Activated CD8-positive, alpha-beta memory T cell treated with anti-CD3 and anti-CD28 coated beads, Interleukin-2, amount 10 ng/mL, durations not matched to agents 7 days and 5 days (primary cell): ENCODE data around the gene CLEC14A. TPM values are rescaled to one million over a fixed set of nuclear protein-coding genes. Genes with fewer than 3 reads are reported as not detected.
A peak's percentile ranks its signal among the peaks of the same experiment; 100 is the strongest.

Experiments
- ATAC-seq: fragments of 150-1000 bp; cut with Tn5 transposase; one replicate; pipeline ENCODE4 v1.10.0; 2021; ENCODE audit warnings: moderate library complexity
- CTCF ChIA-PET: fragments of 350-600 bp; sonication (Branson Sonifier 250); formaldehyde crosslinking; loops from one replicate; lab custom pipeline; 2021; ENCODE audit warnings: antibody characterized with exemption; lab: Charles Lee
- DNase-seq: peaks from one replicate; pipeline ENCODE4 v3.0.0-alpha.2; 2020
- H3K27ac Mint-ChIP-seq: one replicate; pipeline ENCODE4 v1.8.0; 2021; ENCODE audit warnings: mild to moderate bottlenecking, mixed read lengths
- H3K27me3 Mint-ChIP-seq: one replicate; pipeline ENCODE4 v1.8.0; 2021; ENCODE audit warnings: mixed read lengths
- H3K36me3 Mint-ChIP-seq: one replicate; pipeline ENCODE4 v1.8.0; 2021; ENCODE audit warnings: mild to moderate bottlenecking, mixed read lengths
- H3K4me1 Mint-ChIP-seq: one replicate; pipeline ENCODE4 v1.8.0; 2021; ENCODE audit warnings: mixed read lengths
- H3K4me3 Mint-ChIP-seq: one replicate; pipeline ENCODE4 v1.8.0; 2021; ENCODE audit warnings: mild to moderate bottlenecking, moderate library complexity, mixed read lengths
- H3K9me3 Mint-ChIP-seq: one replicate; pipeline ENCODE4 v1.8.0; 2022; ENCODE audit warnings: low read depth, mixed read lengths
- total RNA-seq, 2 experiments: library from RNA; stranded (reverse); gene quantifications; one replicate each; pipeline ENCODE4 v1.2.3, GENCODE V29; 2021

CLEC14A gene, protein sequence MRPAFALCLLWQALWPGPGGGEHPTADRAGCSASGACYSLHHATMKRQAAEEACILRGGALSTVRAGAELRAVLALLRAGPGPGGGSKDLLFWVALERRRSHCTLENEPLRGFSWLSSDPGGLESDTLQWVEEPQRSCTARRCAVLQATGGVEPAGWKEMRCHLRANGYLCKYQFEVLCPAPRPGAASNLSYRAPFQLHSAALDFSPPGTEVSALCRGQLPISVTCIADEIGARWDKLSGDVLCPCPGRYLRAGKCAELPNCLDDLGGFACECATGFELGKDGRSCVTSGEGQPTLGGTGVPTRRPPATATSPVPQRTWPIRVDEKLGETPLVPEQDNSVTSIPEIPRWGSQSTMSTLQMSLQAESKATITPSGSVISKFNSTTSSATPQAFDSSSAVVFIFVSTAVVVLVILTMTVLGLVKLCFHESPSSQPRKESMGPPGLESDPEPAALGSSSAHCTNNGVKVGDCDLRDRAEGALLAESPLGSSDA
- total RNA-seq, result not detected

DNA sequence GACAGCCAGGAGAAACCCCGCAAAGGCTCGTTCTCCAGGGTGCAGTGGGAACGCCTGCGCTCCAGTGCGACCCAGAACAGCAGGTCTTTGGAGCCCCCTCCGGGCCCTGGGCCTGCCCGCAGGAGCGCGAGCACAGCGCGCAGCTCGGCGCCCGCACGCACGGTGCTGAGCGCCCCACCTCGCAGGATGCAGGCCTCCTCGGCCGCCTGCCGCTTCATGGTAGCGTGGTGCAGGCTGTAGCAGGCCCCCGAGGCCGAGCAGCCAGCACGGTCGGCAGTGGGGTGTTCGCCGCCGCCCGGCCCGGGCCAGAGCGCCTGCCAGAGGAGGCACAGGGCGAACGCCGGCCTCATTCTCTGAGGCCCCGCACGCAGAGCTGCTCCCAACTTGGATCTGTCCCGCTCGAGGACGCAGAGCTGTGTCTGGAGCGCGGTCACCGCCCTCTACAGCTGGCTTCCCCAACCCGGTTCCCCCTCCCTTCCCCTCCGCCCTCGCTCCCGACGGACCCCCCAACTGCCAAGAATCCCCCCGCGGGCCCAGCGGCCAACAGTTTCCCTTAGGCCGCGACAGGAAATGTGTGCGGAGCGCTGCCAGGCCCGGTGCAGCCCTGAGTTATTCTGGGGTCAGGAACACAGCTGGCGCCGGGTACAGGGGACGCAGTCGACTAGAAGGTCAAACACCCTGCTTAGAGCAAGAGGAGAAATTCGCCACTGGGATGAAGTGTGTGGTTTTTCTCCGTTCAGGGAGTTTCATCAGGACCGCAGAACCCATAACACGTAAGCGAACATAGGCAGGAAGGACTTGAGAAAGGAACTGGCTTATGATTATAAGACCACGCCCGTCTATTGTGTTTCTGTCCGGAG, at the start of gene CLEC14A:
CLEC14A (minus strand) TSS at position 421 of the 860 bp plus-strand sequence; CDS start at position 350, 71 bp downstream.
- Mint-ChIP-seq H3K4me3 (no peak within 1 kb of the TSS), H3K4me1 (peaks cover 4% of the 10 kb centered on the region), H3K27ac (no peak within 1 kb of the TSS), H3K27me3 (peaks cover 43% of the 10 kb centered on the region), H3K36me3 (peaks cover 2% of the 10 kb centered on the region), H3K9me3 (peaks cover 2% of the 10 kb centered on the region)
- ATAC-seq (peak; percentile 82), DNase-seq (no peak)
- CTCF ChIA-PET, result no interaction called here

DNA sequence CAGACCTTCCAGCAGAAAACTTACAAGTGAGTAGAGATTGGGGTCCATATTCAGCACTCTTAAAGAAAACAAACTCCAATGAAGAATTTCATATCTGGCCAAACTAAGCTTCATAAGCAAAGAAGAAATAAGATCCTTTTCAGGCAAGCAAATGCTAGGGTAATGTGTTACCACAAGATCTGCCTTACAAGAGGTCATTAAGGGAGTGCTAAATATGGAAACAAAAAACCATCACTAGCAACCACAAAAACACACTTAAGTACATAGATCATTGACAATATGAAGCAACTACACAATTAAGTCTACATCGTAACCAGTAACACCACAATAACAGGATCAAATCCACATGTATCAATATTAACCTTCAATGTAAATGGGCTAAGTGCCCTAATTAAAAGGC, 47.1 kb upstream of the CLEC14A start:
- no peak for ATAC-seq
- Mint-ChIP-seq H3K36me3 (no peaks in the 10 kb centered on the region), H3K27ac (no peak overlapping the region), H3K4me3 (no peak overlapping the region), H3K4me1 (no peaks in the 10 kb centered on the region), H3K9me3 (no peaks in the 10 kb centered on the region), H3K27me3 (no peaks in the 10 kb centered on the region)
- CTCF ChIA-PET, result no interaction called here
- DNase-seq, result no peak

DNA sequence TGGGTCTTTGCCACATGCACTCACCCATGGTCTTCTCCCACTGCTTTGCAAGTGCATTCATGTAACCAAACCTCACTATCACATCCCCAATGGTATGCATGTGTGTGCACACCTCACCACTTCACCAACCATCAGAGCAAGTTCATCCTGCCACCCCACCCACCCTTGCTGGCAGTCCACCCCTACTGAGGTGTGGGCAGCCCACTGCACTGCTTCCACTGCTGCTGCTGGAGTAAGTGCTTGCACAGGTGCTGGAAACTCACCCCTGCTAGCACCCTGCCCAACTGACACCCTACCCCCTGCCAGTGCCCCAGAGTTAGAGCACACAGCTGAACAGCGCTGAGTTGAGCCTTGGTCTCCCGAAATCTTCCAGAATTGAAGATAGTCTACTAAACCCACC, 46.1 kb upstream of the CLEC14A start:
- ATAC-seq (no peak), DNase-seq (no peak)
- CTCF ChIA-PET, result no interaction called here
- Mint-ChIP-seq H3K9me3 (no peaks in the 10 kb centered on the region), H3K4me3 (no peak overlapping the region), H3K27ac (no peak overlapping the region), H3K27me3 (no peaks in the 10 kb centered on the region), H3K4me1 (no peaks in the 10 kb centered on the region), H3K36me3 (no peaks in the 10 kb centered on the region)

DNA sequence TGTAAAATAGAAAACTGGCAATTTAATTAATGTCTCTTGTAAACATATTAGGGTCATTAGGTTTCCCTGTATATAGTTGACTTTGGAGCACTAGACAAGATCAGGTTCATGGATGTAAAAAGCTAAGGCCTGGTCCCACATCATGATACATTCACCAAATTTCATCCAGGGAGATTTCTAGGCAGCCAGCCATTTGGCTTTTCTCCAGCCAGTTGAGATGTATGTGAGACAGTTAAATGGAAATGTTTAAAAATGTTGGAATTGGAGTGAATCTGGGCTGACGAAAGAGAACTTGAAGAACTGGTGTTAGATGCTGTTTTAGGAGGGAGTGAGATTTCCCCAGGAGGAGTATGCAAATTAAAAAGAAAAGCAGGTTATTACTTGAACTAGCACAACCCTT, 41.8 kb upstream of the CLEC14A start:
- no peaks in the 10 kb centered on the region for H3K27me3 Mint-ChIP-seq

DNA sequence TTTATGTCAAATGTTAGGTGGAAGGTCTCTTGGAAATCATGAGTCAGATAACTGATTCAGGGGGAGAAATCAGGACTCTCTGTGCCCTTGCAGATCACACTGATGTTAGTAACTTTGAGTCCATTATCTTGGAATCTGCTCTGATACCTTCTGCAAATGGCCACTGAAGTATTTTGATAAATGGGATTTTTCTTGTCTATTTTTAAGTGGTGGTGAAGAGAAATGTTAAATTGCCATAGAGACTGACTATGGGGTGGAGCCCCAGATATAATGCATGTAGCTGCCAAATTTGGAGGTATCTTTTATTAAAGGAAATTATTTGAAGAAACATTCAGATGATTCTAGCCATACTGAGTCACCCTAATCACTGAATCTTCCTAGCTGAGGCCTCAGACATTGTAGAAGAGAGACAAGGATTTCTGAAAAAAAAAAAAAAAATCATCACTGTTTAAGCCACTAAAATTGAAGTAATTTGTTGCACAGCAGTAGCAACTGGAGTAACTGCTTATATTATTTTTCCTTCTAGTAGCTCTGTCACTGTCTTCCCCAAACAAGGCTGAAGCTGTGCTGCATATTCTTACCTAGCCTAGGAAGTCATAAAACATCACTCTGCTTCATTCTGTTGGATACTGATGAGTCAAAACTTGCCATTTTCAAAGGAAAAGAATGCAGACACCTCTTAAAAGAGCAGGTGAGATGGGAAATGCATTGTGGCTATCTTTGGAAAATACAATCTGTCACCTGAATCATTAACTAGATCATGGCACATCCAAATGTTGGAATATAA, 36.0 kb upstream of the CLEC14A start:
- DNase-seq (no peak), ATAC-seq (no peak)
- Mint-ChIP-seq H3K4me3 (no peak overlapping the region), H3K9me3 (no peaks in the 10 kb centered on the region), H3K27me3 (no peaks in the 10 kb centered on the region), H3K4me1 (no peaks in the 10 kb centered on the region), H3K27ac (no peak overlapping the region), H3K36me3 (no peaks in the 10 kb centered on the region)
- CTCF ChIA-PET, result no interaction called here

More for the DNA sequence above, 41.8 kb upstream of the CLEC14A start:
- Mint-ChIP-seq H3K27ac (no peak overlapping the region), H3K4me3 (no peak overlapping the region), H3K36me3 (no peaks in the 10 kb centered on the region), H3K4me1 (no peaks in the 10 kb centered on the region), H3K9me3 (no peaks in the 10 kb centered on the region)
- no peak for DNase-seq
- ATAC-seq, result no peak
- CTCF ChIA-PET, result no interaction called here

DNA sequence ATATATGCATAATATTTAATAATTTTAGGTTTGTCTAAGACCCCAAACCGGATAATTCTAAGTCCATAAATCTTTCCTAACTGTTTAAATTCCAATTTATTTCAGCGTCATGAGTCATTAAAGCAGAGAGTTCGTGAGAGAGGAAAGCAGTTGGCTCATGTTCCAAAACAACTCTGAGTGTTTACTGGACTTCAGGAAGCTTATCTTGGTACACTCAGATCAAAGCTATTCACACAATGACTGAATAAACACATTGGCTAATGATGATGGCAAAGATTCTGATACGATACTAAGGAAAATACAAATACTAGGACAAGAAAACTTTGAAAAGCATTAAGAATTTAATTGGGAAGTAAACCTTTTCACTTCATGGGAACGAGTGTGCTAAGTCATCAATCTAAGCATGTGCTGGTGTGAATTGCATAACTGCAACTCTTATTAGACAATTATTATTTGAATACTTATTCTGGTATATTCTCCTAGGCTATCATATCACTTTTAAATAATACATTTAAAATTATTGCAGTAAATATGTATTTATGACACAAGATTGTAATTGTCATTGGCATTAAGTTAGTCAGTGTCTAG, 34.8 kb upstream of the CLEC14A start:
- ATAC-seq (no peak), DNase-seq (no peak)
- H3K27ac Mint-ChIP-seq, result no peak overlapping the region
- H3K9me3 Mint-ChIP-seq, result no peaks in the 10 kb centered on the region
- H3K4me1 Mint-ChIP-seq, result no peaks in the 10 kb centered on the region
- no peaks in the 10 kb centered on the region for H3K27me3 Mint-ChIP-seq
- CTCF ChIA-PET, result no interaction called here
- no peaks in the 10 kb centered on the region for H3K36me3 Mint-ChIP-seq
- no peak overlapping the region for H3K4me3 Mint-ChIP-seq

DNA sequence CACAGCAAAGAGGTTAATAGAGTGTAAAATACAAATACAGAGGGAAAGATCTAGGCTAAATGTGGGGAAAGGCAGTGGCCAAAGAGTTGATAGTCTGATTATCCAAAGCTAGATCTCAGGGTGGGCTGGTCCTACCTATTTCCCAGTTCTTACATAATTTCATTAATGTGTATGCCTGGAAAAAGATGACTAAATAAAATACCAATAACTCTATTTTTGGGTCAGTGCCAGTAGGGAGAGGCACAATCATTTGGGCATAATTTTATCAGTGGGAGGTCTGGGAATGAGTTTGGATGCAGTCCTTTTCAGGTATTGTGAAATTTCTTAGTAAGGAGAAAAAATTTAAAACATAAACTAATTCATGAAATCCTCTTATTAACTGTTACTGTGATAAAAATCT, 30.6 kb upstream of the CLEC14A start:
- ATAC-seq (no peak), DNase-seq (no peak)
- CTCF ChIA-PET, result no interaction called here
- Mint-ChIP-seq H3K36me3 (no peaks in the 10 kb centered on the region), H3K9me3 (no peaks in the 10 kb centered on the region), H3K27me3 (no peaks in the 10 kb centered on the region), H3K4me3 (no peak overlapping the region), H3K27ac (no peak overlapping the region), H3K4me1 (no peaks in the 10 kb centered on the region)

DNA sequence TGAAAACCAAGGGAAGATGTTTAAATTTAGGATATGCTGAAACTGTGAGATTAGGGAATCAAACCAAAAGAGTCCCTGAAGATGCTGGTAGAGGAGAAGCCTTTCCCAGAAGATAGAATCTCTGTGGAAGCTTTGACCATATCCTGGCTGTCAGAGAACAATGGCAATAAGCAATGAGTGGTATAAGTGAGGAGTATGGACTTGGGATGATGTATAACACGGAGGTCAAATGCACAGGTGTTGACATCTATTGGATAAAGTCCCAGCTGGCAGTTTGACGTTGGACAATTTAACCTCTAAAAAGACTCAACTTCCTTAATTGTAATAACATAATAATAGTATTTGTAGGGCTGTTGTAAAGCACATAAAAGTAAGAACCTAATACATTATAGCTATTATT, 30.1 kb upstream of the CLEC14A start:
- Mint-ChIP-seq H3K4me3 (no peak overlapping the region), H3K27ac (no peak overlapping the region), H3K9me3 (no peaks in the 10 kb centered on the region), H3K27me3 (no peaks in the 10 kb centered on the region), H3K4me1 (no peaks in the 10 kb centered on the region), H3K36me3 (no peaks in the 10 kb centered on the region)
- ATAC-seq (no peak), DNase-seq (no peak)
- CTCF ChIA-PET, result no interaction called here

DNA sequence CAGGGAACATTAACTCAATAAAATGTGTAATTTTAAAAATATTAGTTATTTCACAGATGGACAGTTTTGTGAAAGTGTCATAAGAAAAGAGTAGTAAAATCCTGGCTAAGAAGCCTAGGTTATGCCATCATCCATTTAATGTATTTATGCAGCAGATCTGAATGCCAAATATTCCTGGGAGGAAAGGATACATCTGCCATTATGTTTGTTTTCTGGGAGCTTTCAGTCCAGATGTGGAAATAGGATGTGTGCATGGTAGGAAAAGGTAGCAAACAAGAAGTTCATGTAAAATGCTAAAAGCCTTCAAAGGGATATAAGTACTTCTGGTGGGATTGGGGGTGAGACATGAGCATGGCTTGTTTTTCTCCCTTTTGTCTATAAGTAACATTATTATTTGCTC, 27.0 kb upstream of the CLEC14A start:
- no peak overlapping the region for H3K27ac Mint-ChIP-seq
- CTCF ChIA-PET, result no interaction called here

DNA sequence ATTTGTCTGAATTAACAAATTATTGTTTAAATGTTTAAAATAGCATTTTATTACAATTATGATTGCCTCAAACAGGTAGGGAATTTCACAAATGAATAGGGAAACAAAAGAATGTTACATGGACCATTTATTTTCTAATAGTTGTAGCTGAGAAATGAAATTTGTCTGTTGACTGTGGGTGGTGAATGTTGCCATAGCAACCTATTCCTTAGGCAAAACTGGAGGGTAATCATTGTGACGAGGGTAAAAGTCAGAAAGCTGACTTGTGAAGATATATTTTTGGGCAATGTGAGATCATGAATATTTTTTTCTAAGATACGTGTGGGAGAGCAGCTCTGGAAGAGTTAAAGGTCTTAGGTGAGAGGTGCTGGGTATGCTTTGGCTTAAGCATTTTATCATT, 24.2 kb upstream of the CLEC14A start:
- Mint-ChIP-seq H3K4me1 (no peaks in the 10 kb centered on the region), H3K9me3 (no peaks in the 10 kb centered on the region), H3K36me3 (no peaks in the 10 kb centered on the region), H3K27ac (no peak overlapping the region), H3K27me3 (no peaks in the 10 kb centered on the region), H3K4me3 (no peak overlapping the region)
- ATAC-seq (no peak), DNase-seq (no peak)
- CTCF ChIA-PET, result no interaction called here

More for the DNA sequence above, 27.0 kb upstream of the CLEC14A start:
- no peak overlapping the region for H3K4me3 Mint-ChIP-seq
- no peaks in the 10 kb centered on the region for H3K4me1 Mint-ChIP-seq
- H3K27me3 Mint-ChIP-seq, result no peaks in the 10 kb centered on the region
- H3K36me3 Mint-ChIP-seq, result no peaks in the 10 kb centered on the region
- DNase-seq (no peak), ATAC-seq (no peak)
- no peaks in the 10 kb centered on the region for H3K9me3 Mint-ChIP-seq

DNA sequence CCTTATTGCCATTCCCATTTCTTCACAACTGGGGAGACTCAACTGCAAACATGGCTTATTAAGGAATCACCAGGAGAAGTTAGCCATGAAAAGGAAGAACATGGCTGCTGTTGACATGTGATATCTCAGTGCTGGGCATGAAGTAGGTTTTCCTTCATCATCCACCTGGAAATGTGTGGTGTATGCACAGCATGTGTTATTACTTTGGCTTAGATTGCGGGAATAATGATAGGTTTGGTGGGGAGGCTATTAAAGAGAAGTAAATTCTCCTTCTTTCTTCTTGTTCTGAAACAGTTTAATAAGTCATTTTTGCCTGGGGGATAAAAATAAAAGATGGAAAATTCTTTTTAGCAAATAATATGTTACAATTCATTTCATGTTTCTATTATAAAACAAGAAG, 23.7 kb upstream of the CLEC14A start:
- ATAC-seq (no peak), DNase-seq (no peak)
- Mint-ChIP-seq H3K27me3 (no peaks in the 10 kb centered on the region), H3K4me1 (no peaks in the 10 kb centered on the region), H3K27ac (no peak overlapping the region), H3K36me3 (no peaks in the 10 kb centered on the region), H3K9me3 (no peaks in the 10 kb centered on the region), H3K4me3 (no peak overlapping the region)
- CTCF ChIA-PET, result no interaction called here

DNA sequence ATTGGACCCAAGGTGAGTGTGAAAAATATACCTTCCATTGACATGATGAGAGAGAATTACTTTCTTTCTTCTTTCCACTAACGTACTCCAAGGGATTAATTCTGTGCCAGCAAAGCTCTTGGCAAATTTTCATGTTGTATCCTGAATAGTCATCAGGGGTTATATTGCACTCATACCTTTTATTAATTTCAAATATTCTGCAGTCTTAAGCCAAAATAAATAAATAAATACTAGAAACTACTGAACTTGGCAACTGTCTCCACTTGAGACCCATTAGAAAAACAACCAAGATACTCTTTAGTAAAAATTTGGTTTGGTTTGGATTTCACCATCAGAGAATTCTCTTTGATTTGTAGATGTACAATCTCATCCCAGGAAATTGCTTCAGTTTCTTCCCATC, 22.1 kb upstream of the CLEC14A start:
- no peaks in the 10 kb centered on the region for H3K4me1 Mint-ChIP-seq

DNA sequence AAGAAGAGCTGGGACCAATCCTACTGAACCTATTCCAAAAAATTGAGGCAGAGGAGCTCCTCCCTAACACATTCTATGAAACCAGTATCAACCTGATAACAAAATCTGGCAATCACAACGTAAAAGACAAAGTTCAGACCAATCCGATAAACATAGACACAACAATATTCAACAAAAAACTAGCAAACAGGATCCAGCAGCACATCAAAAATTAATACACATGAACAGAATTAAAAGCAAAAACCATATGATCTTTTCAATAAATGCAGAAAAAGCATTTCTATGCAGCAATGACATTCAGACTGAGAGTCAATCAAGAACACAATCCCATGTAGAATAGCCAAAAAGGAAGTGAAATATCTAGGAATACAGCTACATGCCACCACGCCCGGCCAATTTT, 7.0 kb upstream of the CLEC14A start:
- Mint-ChIP-seq H3K27me3 (peaks cover 3% of the 10 kb centered on the region), H3K4me1 (no peaks in the 10 kb centered on the region), H3K36me3 (no peaks in the 10 kb centered on the region), H3K4me3 (no peak overlapping the region), H3K27ac (no peak overlapping the region), H3K9me3 (peaks cover 3% of the 10 kb centered on the region)
- ATAC-seq, result no peak
- CTCF ChIA-PET, result no interaction called here
- no peak for DNase-seq

More for the DNA sequence above, 22.1 kb upstream of the CLEC14A start:
- CTCF ChIA-PET, result no interaction called here
- Mint-ChIP-seq H3K4me3 (no peak overlapping the region), H3K27ac (no peak overlapping the region), H3K9me3 (no peaks in the 10 kb centered on the region), H3K27me3 (no peaks in the 10 kb centered on the region), H3K36me3 (no peaks in the 10 kb centered on the region)
- no peak for ATAC-seq
- no peak for DNase-seq
